HG02943 (cell line): ENCODE measurements around the gene CDK18.

Experiments used
- ATAC-seq: cut with Tn5 transposase; IDR thresholded peaks from one replicate; pipeline ENCODE4 v1.9.1; 2021; ENCODE audit warnings: mild to moderate bottlenecking, low read depth, moderate library complexity; ENCODE audit not compliant: unreplicated experiment

The CDK18 gene

DNA sequence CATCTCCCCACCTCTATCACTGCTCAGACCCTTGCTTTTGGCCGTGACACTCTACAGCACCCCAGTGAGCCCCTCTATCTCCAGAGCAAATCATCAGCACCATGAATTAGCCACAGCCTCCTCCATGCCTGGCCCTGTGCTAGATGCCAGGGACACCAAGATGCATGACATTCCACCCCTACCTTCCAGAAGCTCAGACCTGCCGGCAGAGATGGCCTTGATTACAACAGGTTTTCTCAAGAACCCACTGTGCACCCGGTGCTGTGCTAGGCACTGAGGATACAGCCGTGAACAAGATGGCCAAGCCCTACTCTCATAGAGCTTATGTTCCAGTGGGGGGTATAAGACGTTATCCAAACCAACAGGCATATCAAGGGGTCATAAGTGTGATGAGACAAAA, 30.6 kb downstream of the CDK18 start:
- ATAC-seq, result no peak

GRCh38 chr1:205535866-205536758, 31.6 kb downstream of the CDK18 start:
- no peak for ATAC-seq

DNA sequence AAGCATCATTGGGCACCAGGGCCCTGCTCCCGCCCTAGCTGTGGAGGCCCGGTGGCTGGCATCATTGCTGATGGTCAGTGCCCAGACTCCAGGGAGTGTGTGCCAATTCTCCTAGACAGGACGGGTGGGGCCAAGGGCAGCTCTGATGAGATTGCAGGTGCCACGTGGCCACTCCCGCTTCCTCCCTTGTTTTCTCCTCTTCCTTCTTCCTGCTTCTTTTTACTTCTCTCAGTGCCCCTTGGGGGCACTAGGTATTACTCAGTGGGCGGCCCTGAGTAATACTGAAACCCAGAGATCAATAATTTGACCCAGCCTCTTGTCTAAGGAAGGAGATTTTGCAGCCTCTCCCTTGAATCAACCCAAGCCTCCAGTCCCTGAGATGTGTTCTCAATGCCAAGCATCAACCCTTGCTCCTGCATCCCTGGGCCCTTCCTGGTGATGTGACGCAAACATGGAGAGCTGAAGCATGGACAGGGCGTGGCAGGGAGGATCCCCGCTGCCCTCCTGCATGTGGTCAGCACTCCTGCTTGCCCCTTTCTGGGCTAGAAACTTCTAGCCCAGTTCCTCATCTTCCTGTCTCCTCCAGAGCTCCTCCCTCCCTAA, 32.4 kb downstream of the CDK18 start:
- no peak for ATAC-seq

GRCh38 chr1:205537386-205538018, 33.0 kb downstream of the CDK18 start:
- no peak for ATAC-seq

- no peak for ATAC-seq
Measured at GRCh38 chr1:205538235-205538840, 33.9 kb downstream of the CDK18 start.

DNA sequence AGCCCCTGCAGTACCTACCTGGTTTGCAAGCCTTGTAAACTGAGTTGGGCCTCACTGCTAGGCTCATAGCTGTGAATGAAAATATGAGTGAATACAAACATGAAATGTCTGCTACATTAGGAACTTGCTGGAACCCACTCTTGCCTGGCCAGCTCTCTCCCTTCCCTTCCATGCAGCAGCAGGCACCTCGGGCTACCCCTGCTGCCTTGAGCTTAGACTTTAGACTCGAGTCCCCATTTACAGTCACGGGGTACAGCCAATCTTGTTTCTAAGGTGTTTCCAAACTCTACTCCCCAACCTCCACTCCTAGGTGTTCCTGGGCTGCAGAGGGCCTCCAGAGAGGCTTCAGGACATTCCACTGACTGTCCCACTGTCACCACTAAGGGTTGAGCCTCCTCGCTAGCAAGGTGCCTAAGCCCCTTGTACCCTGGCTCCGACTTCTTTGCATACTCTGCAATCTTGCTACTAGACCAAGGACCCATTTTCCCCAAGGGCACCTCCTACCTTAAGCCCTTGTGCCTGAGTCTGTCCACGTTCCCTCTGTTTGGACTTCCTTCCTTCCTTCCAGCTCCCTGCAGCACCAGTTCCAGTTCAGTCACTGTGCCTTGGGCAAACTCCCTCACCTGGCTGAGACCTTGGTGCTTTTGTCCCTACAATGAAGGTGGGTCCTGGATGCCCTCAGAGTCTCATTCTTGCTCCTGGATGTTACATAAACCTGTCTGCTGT, 36.9 kb downstream of the CDK18 start:
- no peak for ATAC-seq

- ATAC-seq, result no peak
Measured at GRCh38 chr1:205542367-205542766, 37.9 kb downstream of the CDK18 start.

GRCh38 chr1:205543351-205544301, 39.2 kb downstream of the CDK18 start:
- no peak for ATAC-seq

DNA sequence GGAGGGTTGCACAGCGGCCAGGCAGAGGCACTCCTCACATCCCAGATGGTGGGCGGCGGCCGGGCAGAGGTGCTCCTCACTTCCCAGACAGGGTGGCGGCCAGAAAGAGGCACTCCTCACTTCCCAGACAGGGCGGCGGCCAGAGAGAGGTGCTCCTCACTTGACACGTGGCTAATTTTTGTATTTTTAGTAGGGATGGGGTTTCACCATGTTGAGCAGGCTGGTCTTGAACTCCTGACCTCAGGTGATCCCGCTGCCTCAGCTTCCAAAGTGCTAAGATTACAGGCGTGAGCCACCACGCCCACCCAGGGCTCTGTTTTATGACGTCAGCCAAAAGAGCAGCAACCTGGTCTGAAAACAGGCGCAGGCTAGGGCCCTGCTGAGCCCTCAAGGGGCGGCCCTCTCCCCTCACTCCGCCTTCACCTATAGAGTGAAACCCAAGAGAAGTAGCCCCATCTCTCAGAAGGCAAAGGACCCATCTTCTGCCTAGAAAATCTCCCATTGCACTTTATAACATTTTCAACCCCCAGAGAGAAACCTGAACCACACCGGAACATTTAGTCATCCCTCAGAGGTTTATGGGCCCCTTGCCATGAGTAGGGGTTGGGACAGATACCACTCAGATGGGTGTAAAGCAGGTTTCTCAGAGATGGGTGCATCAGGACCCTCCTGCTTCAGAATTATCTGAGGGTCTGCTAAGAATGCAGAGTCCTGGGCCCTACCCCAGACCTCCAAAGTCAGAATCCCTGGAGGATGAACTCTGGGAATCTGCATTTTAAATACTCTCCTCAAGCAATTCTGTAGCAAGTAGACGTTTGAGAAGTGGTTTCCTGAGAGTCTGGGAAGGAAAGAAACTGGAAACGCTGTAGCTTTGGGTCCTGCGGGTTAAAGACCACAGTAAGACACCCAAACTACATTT, 40.8 kb downstream of the CDK18 start:
- ATAC-seq, result no peak

GRCh38 chr1:205545991-205546390, 41.5 kb downstream of the CDK18 start:
- no peak for ATAC-seq

GRCh38 chr1:205546541-205546940, 42.1 kb downstream of the CDK18 start:
- no peak for ATAC-seq

- no peak for ATAC-seq
Measured at GRCh38 chr1:205547936-205548827, 43.7 kb downstream of the CDK18 start.

- ATAC-seq, result no peak
Measured at GRCh38 chr1:205554026-205554811, 49.8 kb downstream of the CDK18 start.

DNA sequence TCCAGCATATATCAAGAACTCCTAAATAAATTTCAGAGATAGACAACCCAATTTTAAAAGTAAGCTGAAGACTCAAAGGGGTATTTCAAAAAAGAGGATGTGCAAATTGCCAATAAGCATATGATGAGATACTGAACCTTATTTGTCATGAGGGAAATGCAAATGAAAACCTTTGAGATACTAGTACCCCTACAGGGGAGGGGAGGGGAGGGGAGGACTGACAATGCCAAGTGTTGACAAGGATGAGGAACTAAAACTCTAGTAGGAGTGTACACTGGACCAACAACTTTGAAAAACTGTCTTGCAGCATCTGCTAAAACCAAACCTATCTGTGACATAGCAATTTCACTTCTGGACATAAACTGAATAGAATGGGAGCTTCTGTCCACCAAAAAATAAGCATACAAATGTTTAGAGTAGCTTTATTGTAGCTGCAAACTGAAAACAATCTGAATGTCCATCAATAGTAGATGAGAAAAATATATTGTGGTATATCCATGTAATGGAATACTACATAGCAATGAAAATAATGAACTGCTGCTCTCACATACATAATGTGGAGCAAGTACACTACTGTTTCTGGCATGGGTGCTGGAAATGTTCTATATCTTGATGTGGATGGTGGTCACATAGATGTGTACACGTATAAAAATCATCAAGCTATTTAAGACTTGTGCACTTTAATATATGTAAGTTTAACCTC, 57.2 kb downstream of the CDK18 start:
- ATAC-seq, result no peak

DNA sequence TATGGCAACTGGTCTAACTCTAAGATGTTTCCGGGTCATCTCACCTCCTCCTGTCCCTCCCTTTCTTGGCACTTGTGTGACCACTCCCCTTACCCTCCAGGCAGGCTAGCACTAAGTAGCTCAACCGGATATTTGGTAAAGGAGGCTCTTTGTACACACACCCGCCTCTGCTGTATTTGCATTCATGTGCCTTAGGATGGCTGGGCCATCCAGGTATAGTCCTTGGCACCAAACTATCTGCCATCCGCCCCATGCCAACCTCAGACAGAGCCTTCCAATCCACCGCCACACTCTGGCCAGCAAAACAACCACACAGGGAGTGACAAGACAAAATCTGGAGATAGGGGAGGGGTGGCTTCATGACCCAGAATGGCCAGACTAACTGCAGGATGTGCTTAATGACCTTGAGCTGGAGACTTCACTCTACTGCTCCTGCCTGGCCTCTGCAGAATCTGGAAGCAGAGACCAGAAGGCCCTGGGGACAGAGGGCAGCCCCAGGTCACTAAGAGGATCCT, 59.5 kb downstream of the CDK18 start:
- no peak for ATAC-seq

- ATAC-seq, result no peak
Measured at GRCh38 chr1:205565799-205566198, 61.3 kb downstream of the CDK18 start.
